CD4-positive, alpha-beta T cell treated with Interferon alpha-2 for 1 hour (primary cell): ENCODE results near the gene KIAA1210.

Experiments used
- DNase-seq, 2 donors: peaks; one replicate each; pipeline ENCODE4 v3.0.0-alpha.2; 2020 to 2022

KIAA1210 gene

GRCh38 chrX:119127650-119128049, at the start of gene KIAA1210:
KIAA1210 (minus strand) TSS chrX:119127812; CDS start chrX:119123642, 4,170 bp downstream.
- DNase-seq = no peak

- DNase-seq = no peak
Observed at GRCh38 chrX:119177278-119177677, 49.7 kb upstream of the KIAA1210 start.

- DNase-seq = no peak
Observed at GRCh38 chrX:119174900-119175299, 47.3 kb upstream of the KIAA1210 start.

GRCh38 chrX:119168104-119168503, 40.5 kb upstream of the KIAA1210 start:
- no peak for DNase-seq

GRCh38 chrX:119158226-119158625, 30.6 kb upstream of the KIAA1210 start:
- no peak for DNase-seq

GRCh38 chrX:119156241-119156640, 28.6 kb upstream of the KIAA1210 start:
- DNase-seq = no peak

- no peak for DNase-seq
Observed at GRCh38 chrX:119155416-119156035, 27.9 kb upstream of the KIAA1210 start.

GRCh38 chrX:119151051-119151380, 23.4 kb upstream of the KIAA1210 start:
- no peak for DNase-seq

GRCh38 chrX:119150163-119151050, 22.8 kb upstream of the KIAA1210 start:
- DNase-seq = no peak

GRCh38 chrX:119147486-119147885, 19.9 kb upstream of the KIAA1210 start:
- no peak for DNase-seq

GRCh38 chrX:119145241-119145653, 17.6 kb upstream of the KIAA1210 start:
- no peak for DNase-seq

GRCh38 chrX:119134466-119134865, 6.9 kb upstream of the KIAA1210 start:
- DNase-seq = no peak

- DNase-seq = no peak
Observed at GRCh38 chrX:119132961-119133360, 5.3 kb upstream of the KIAA1210 start.

- DNase-seq = no peak
Observed at GRCh38 chrX:119132316-119132715, 4.7 kb upstream of the KIAA1210 start.

GRCh38 chrX:119130911-119131310, 3.3 kb upstream of the KIAA1210 start:
- no peak for DNase-seq

- no peak for DNase-seq
Observed at GRCh38 chrX:119121341-119121740, 6.3 kb downstream of the KIAA1210 start.

GRCh38 chrX:119118780-119119395, 8.7 kb downstream of the KIAA1210 start:
- DNase-seq = peak; percentile 29 to 38

- no peak for DNase-seq
Observed at GRCh38 chrX:119107206-119107605, 20.4 kb downstream of the KIAA1210 start.

GRCh38 chrX:119105826-119106225, 21.8 kb downstream of the KIAA1210 start:
- DNase-seq = no peak

- DNase-seq = no peak
Observed at GRCh38 chrX:119101168-119101567, 26.4 kb downstream of the KIAA1210 start.

GRCh38 chrX:119095936-119096335, 31.7 kb downstream of the KIAA1210 start:
- DNase-seq = no peak

GRCh38 chrX:119094819-119095218, 32.8 kb downstream of the KIAA1210 start:
- no peak for DNase-seq

- no peak for DNase-seq
Observed at GRCh38 chrX:119093991-119094735, 33.4 kb downstream of the KIAA1210 start.
